GM23248 (cell line): ENCODE results near the gene SDC1. TPM values are rescaled to one million over a fixed set of nuclear protein-coding genes. Genes with fewer than 3 reads are reported as not detected.

ENCODE experiments used
- DNase-seq: peaks from one replicate; pipeline ENCODE4 v3.0.0-alpha.2; 2015
- H2AFZ ChIP-seq: fragments of 200-600 bp; sonication (generic); 2 replicates; pipeline ENCODE4 v1.6.1; 2016; ENCODE audit warnings: antibody characterized with exemption
- H3F3A ChIP-seq: fragments of 200-600 bp; sonication (generic); 2 replicates; pipeline ENCODE4 v1.6.1; 2016; ENCODE audit warnings: mild to moderate bottlenecking, antibody characterized with exemption, mixed run types; ENCODE audit not compliant: insufficient read depth
- H3K27ac ChIP-seq: fragments of 200-600 bp; sonication (generic); 2 replicates; pipeline ENCODE4 v1.5.1; 2016; ENCODE audit warnings: mild to moderate bottlenecking
- H3K27me3 ChIP-seq: fragments of 200-600 bp; sonication (generic); replicated peaks from 2 replicates; pipeline ENCODE4 v1.6.1; 2016; ENCODE audit warnings: mild to moderate bottlenecking; ENCODE audit not compliant: insufficient read depth
- H3K36me3 ChIP-seq: fragments of 200-600 bp; sonication (generic); 2 replicates; pipeline ENCODE4 v1.6.1; 2016; ENCODE audit warnings: low read depth, mild to moderate bottlenecking
- H3K4me1 ChIP-seq: fragments of 200-600 bp; sonication (generic); 2 replicates; pipeline ENCODE4 v1.6.1; 2016; ENCODE audit warnings: mild to moderate bottlenecking; ENCODE audit not compliant: insufficient read depth
- H3K4me2 ChIP-seq: fragments of 200-600 bp; sonication (generic); one replicate; pipeline ENCODE4 v1.6.1; 2016; ENCODE audit warnings: mild to moderate bottlenecking; ENCODE audit not compliant: unreplicated experiment
- H3K4me3 ChIP-seq: fragments of 200-600 bp; sonication (generic); 2 replicates; pipeline ENCODE4 v1.5.1; 2016; ENCODE audit warnings: mild to moderate bottlenecking
- H3K79me2 ChIP-seq: fragments of 200-600 bp; sonication (generic); 2 replicates; pipeline ENCODE4 v1.6.1; 2016; ENCODE audit warnings: mild to moderate bottlenecking; ENCODE audit not compliant: insufficient read depth
- H3K9ac ChIP-seq: fragments of 200-600 bp; sonication (generic); 2 replicates; pipeline ENCODE4 v1.6.1; 2016; ENCODE audit warnings: mild to moderate bottlenecking
- H3K9me2 ChIP-seq: fragments of 200-600 bp; sonication (generic); 2 replicates; pipeline ENCODE4 v1.6.1; 2016; ENCODE audit warnings: mixed run types, mild to moderate bottlenecking, moderate library complexity; ENCODE audit not compliant: insufficient read depth
- H3K9me3 ChIP-seq: fragments of 200-600 bp; sonication (generic); one replicate; pipeline ENCODE4 v1.6.1; 2017; ENCODE audit warnings: low read depth
- H4K20me1 ChIP-seq: fragments of 200-600 bp; sonication (generic); 2 replicates; pipeline ENCODE4 v1.6.0; 2016; ENCODE audit not compliant: insufficient read depth
- EZH2 ChIP-seq: fragments of 200-600 bp; sonication (generic); IDR thresholded peaks from 2 replicates; pipeline ENCODE4 v1.6.1; 2018; ENCODE audit warnings: antibody characterized with exemption, mild to moderate bottlenecking; ENCODE audit not compliant: insufficient read depth, poor library complexity, severe bottlenecking
- EZH2phosphoT487 ChIP-seq: fragments of 200-600 bp; sonication (generic); IDR thresholded peaks from 2 replicates; pipeline ENCODE4 v1.6.1; 2018; ENCODE audit warnings: antibody characterized with exemption, moderate library complexity, mild to moderate bottlenecking, low read depth; ENCODE audit not compliant: insufficient read depth
- WGBS, 2 experiments: methylation state at CpG; one replicate each; pipeline ENCODE4 v1.1.6; 2015 to 2017; ENCODE audit warnings: low lambda C conversion rate in 2 of 2, low coverage in 1 of 2; ENCODE audit errors: missing lambda C conversion rate in 2 of 2; 5-methylcytosine and 5-hydroxymethylcytosine counted together
- in situ Hi-C: fragments of 300-500 bp; cut with MboI; formaldehyde crosslinking; loops from 2 replicates; pipeline ENCODE4 v1.15.0; 2020
- polyA plus RNA-seq: library from polyadenylated mRNA; unstranded; fragments of >200 nt; fragmentation: Nextera tagmentation; extraction: Ambion mirVana; gene quantifications from 2 replicates; pipeline ENCODE4 v1.2.1, GENCODE V29; 2016
- total RNA-seq: library from RNA; depleted of rRNA; stranded (reverse); fragments of >200 nt; shearing (Covaris generic); gene quantifications from 2 replicates; pipeline ENCODE4 v1.2.3, GENCODE V29; 2014

Gene SDC1
- total and polyA plus RNA-seq, 2 experiments from 2014 or later, result 24.5 to 33.1 TPM

DNA sequence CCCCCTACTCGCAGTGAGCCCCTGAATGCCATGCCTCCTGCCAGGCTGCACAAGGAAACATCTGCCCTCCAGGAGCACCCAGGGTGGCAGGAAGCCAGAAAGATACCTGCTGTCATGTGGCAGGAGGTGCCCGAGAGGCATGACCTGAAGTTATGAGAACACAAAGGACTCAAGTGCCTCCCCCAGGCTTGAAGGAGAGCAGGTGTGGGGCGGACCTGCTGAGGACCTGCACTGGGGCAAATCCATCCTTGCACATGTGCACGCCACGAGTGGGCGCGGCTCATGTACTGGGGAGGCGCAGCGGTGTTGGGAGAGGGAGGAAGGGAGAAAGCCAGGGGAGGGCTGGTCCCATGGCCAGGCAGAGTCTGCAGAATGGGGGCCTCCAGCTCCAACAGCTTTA is 26.9 kb downstream of the SDC1 start:
- TF ChIP-seq EZH2 (no peak), EZH2phosphoT487 (no peak)
- 55 to 61% methylated on average over 9 of the region's 9 CpGs for WGBS, 2 experiments

DNA sequence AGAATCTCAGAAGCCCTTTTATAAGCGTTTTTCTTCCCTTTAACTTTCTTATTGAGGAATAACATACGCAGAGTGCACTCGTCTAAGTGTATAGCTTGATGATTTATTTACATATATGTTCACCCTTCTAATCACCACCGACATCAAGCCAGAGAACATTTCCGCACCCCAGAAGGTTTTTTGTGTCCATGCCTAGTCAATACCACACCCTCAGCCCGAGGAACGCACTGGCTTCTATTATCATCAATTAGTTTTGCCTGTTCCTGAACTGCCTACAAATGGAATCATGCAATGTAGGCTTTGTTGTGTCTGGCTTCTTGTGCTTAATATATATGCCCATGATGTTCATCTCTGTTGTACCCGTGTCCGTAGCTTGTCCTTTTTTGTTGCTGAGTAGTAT is 27.7 kb downstream of the SDC1 start:
- no peaks in the 10 kb centered on the region for H3F3A ChIP-seq
- no peak overlapping the region for H3K27ac ChIP-seq
- no peaks in the 10 kb centered on the region for H3K9me2 ChIP-seq
- no peak overlapping the region for H2AFZ ChIP-seq
- H3K4me2 ChIP-seq, result no peak overlapping the region
- 54 to 57% methylated on average over 9 of the region's 9 CpGs for WGBS, 2 experiments
- H3K79me2 ChIP-seq, result no peaks in the 10 kb centered on the region
- no peaks in the 10 kb centered on the region for H3K9me3 ChIP-seq
- no peak overlapping the region for H3K9ac ChIP-seq
- no peak overlapping the region for H3K4me3 ChIP-seq
- H4K20me1 ChIP-seq, result no peaks in the 10 kb centered on the region
- in situ Hi-C loops, result no loop called here
- H3K36me3 ChIP-seq, result no peaks in the 10 kb centered on the region
- no peaks in the 10 kb centered on the region for H3K27me3 ChIP-seq
- TF ChIP-seq EZH2phosphoT487 (no peak), EZH2 (no peak)
- no peak for DNase-seq
- no peaks in the 10 kb centered on the region for H3K4me1 ChIP-seq

More for the DNA sequence above, 26.9 kb downstream of the SDC1 start:
- Histone ChIP-seq H3F3A (no peaks in the 10 kb centered on the region), H3K36me3 (no peaks in the 10 kb centered on the region), H3K4me2 (no peak overlapping the region), H3K9ac (no peak overlapping the region), H3K9me3 (no peaks in the 10 kb centered on the region), H3K4me1 (no peaks in the 10 kb centered on the region), H3K9me2 (no peaks in the 10 kb centered on the region), H2AFZ (no peak overlapping the region), H3K4me3 (no peak overlapping the region), H3K79me2 (no peaks in the 10 kb centered on the region), H3K27me3 (no peaks in the 10 kb centered on the region), H4K20me1 (no peaks in the 10 kb centered on the region), H3K27ac (no peak overlapping the region)
- in situ Hi-C loops, result no loop called here
- DNase-seq, result no peak

GRCh38 chr2:20196657-20197161 is 28.2 kb downstream of the SDC1 start:
- H3K9ac ChIP-seq, result no peak overlapping the region
- WGBS, 2 experiments, result 68 to 70% methylated on average over 16 of the region's 16 CpGs
- H3K27me3 ChIP-seq, result no peaks in the 10 kb centered on the region
- in situ Hi-C loops, result no loop called here
- H3K27ac ChIP-seq, result no peak overlapping the region
- H4K20me1 ChIP-seq, result no peaks in the 10 kb centered on the region
- no peaks in the 10 kb centered on the region for H3K9me2 ChIP-seq
- H3K4me3 ChIP-seq, result no peak overlapping the region
- H3K4me2 ChIP-seq, result no peak overlapping the region
- H2AFZ ChIP-seq, result no peak overlapping the region
- no peaks in the 10 kb centered on the region for H3K79me2 ChIP-seq
- H3F3A ChIP-seq, result no peaks in the 10 kb centered on the region
- H3K9me3 ChIP-seq, result no peaks in the 10 kb centered on the region
- H3K4me1 ChIP-seq, result no peaks in the 10 kb centered on the region
- no peak for DNase-seq
- TF ChIP-seq EZH2phosphoT487 (no peak), EZH2 (no peak)
- no peaks in the 10 kb centered on the region for H3K36me3 ChIP-seq

DNA sequence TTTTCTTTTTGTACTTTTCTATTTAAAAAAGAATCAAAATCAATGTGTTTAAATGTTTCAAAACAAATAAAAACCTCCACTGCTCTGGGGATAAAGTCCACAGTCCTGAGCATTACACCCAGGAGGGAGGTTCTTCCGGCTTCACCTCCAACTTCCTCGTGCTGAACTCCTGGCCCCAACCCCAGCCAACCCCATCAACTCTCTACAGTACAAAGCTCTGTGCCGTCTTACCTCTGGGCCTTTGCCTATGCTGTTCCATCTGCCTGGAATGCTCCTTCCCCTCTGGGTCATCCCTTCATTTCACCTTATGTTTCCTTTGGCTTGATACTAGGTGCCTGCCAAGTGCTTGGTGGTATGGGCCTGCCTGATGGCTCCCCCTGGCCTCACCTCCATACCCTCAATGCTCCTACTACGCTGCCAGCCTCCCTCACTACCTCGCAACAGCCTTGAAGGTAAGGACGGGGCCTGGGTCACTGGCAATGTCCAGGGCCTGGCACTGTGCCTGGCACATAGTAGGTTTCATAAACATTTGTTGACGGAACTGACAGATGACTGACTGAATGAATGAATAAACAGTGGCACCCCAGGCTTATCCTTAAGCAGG is 28.8 kb downstream of the SDC1 start:
- Histone ChIP-seq H3K4me1 (no peaks in the 10 kb centered on the region), H3K79me2 (no peaks in the 10 kb centered on the region), H3F3A (no peaks in the 10 kb centered on the region), H3K4me2 (no peak overlapping the region), H3K9me2 (no peaks in the 10 kb centered on the region), H2AFZ (no peak overlapping the region), H3K9me3 (no peaks in the 10 kb centered on the region), H3K4me3 (no peak overlapping the region), H3K27me3 (no peaks in the 10 kb centered on the region), H3K27ac (no peak overlapping the region), H3K36me3 (no peaks in the 10 kb centered on the region), H3K9ac (no peak overlapping the region), H4K20me1 (no peaks in the 10 kb centered on the region)
- in situ Hi-C loops, result no loop called here
- 88 to 92% methylated on average over 7 of the region's 7 CpGs for WGBS, 2 experiments
- TF ChIP-seq EZH2, result no peak
- no peak for TF ChIP-seq EZH2phosphoT487
- DNase-seq, result no peak
